ENCODE results near the gene GCAT.

The GCAT gene

DNA sequence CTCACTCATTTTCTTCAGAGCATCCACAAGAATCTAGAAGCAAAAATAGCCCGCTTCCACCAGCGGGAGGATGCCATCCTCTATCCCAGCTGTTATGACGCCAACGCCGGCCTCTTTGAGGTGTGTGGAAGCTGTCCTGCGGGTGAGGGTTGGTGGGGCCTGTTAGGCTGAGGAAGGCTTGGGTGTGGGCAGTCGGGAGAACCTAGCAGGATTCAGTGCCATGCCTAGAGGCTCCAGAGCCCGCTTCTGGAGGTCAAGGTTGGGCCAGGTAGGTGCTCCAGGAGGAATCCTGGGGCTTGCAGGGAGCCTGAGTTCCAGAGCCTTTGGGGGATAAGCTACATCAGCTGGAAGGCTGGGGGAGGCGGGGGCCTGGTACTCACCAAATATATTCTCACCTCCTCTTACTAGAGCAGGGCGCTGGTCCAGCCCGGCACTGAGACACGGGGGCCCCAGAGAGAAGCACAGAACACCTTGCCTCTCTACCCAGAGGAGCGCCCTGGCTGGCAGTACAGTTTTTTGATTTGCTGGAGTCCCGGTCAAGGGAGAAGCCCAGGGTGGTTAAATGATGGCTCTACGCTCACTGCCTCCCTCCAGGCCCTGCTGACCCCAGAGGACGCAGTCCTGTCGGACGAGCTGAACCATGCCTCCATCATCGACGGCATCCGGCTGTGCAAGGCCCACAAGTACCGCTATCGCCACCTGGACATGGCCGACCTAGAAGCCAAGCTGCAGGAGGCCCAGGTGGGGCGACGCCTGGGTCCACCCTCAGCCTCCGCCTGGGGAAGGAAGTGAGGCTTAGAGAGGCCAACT, 5.3 kb downstream of the GCAT start:
- TF ChIP-seq, protein P1, sequence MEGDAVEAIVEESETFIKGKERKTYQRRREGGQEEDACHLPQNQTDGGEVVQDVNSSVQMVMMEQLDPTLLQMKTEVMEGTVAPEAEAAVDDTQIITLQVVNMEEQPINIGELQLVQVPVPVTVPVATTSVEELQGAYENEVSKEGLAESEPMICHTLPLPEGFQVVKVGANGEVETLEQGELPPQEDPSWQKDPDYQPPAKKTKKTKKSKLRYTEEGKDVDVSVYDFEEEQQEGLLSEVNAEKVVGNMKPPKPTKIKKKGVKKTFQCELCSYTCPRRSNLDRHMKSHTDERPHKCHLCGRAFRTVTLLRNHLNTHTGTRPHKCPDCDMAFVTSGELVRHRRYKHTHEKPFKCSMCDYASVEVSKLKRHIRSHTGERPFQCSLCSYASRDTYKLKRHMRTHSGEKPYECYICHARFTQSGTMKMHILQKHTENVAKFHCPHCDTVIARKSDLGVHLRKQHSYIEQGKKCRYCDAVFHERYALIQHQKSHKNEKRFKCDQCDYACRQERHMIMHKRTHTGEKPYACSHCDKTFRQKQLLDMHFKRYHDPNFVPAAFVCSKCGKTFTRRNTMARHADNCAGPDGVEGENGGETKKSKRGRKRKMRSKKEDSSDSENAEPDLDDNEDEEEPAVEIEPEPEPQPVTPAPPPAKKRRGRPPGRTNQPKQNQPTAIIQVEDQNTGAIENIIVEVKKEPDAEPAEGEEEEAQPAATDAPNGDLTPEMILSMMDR (IDR thresholded peaks at IDR 0.05; ENCODE audit: low read depth, low read length) = no peak

DNA sequence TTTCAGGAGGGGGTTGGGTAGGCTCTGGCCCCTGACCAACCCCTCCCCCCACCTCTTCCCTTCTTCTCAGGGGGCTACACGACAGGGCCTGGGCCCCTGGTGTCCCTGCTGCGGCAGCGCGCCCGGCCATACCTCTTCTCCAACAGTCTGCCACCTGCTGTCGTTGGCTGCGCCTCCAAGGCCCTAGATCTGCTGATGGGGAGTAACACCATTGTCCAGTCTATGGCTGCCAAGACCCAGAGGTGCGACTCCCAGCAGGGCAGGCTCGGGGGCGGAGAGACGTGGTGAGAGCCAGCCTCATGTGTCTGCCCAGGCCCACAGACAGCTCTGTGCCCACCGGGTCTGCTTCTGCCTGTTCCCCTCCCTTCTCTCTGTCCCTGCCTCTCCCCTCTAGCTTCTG, 7.9 kb downstream of the GCAT start:
- TF ChIP-seq, protein P1 (IDR thresholded peaks at IDR 0.05; ENCODE audit: low read depth, low read length) = no peak
- no peak overlapping the region for H3K4me3 ChIP-seq (ENCODE audit: low read depth, low read length)

More for the DNA sequence above, 5.3 kb downstream of the GCAT start:
- H3K4me3 ChIP-seq (ENCODE audit: low read depth, low read length) = no peak overlapping the region

DNA sequence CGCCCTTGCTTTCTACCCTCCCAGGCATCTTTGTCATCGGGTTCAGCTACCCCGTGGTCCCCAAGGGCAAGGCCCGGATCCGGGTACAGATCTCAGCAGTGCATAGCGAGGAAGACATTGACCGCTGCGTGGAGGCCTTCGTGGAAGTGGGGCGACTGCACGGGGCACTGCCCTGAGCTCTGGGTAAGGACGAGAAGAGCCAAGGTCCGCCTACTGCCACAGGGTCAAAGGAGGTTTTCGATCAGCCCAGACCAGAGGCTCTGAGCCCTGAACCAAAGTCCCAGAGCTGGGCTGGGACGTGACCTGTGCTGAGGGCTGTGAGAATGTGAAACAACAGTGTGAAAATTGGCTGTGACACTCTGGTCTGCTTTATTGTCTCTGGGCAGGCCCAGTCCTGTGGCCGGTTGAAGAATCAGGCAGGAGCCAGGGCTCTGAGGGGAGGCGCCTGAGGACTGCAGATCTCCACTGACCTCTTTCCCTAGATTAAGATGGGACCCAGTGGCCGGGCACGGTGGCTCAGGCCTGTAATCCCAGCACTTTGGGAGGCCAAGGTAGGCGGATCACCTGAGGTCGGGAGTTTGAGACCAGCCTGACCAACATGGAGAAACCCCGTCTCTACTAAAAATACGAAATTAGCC, 8.9 kb downstream of the GCAT start:
- H3K4me3 ChIP-seq (ENCODE audit: low read depth, low read length) = no peak overlapping the region
- TF ChIP-seq, protein P1 (IDR thresholded peaks at IDR 0.05; ENCODE audit: low read depth, low read length) = no peak

DNA sequence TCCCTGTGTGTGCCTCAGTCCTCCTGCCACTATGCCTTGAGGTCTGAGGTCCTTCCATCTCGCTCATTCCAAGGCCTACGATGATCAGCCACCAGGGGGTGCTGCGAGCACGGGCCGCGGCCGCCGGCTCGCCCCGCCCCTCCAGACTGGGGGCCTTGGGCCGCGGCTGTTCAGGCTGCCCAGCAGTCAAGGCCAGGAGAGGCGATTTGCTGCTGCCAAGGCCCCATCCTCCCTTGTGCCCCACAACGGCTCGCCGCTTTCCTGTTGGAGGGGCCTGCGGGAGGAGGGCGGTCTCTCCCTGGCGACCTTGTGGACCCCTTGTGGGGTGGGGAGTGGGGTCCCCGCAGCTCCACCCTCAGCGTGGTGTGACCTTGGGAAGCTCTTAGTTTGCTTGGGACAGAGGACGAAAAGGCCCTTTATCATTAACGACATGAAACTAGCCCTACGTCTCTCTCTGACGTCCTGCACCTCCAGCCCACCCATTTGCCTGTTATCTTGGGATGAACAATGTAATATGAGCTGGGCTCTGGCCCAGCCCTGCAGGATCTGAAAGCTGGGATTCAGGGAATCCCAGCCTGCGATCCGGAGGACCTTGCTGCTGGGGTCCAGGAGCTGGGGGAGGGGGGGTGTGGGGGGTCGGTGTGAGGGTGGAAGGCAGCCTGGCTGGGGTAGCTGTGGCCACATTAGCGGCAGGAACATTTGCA, 10.1 kb downstream of the GCAT start:
- TF ChIP-seq, protein P1 (IDR thresholded peaks at IDR 0.05; ENCODE audit: low read depth, low read length) = peak; percentile 80
- H3K4me3 ChIP-seq (ENCODE audit: low read depth, low read length) = 0 out of 2 replicates have a peak overlapping the region, but pooled peaks have one; percentile 32

DNA sequence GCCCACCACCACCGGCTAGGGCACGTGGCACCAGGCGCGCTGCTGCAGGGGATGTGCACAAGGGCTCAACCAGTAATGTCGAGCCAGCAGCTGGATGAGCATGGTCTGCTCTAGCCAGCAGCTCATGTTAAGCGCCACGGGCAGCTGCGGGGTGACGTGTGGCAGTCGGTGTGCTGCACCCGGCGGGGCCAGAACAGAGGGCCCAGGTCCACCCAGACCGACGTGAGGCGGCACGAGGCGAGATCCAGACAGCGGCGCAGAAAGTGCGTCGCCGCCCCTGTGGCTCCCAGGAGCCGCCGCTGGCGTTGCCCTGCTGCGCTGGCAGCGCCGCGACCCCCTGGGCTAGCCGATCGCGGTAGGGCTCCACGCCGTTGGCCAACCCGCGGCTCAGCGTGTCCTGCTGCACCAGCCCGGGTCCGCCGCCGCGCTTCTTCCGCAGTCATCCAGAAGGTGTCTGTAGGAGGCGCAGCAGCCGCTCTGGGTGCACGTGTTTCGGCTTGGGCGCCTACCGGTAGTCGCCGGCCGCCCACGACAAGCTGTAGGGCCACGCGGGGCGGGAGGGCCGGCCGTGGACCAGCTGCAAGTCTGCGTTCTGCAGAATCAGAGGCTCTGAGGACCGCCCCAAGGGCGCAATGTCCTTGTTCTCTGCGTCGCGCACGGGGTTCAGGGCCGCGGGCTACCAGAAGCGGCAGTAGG, 10.8 kb downstream of the GCAT start:
- no peak overlapping the region for H3K4me3 ChIP-seq (ENCODE audit: low read depth, low read length)
- TF ChIP-seq, protein P1 (IDR thresholded peaks at IDR 0.05; ENCODE audit: low read depth, low read length) = no peak

DNA sequence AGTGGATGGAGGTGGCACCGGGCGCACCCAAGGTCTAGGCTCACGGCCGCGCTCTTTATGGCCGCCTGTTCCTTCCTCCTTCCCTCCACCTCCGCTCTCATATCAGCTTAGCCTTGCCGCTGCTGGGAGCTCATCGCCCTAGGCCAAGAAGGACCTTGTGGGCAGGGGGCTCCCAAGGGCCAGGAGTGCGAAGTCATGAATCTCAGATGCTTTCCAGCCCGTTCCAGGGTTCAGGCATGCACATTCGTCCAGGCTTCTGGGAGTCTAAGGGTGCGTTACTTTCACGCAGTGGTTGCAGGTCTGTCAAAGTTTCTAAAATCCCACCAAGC, 11.3 kb downstream of the GCAT start:
- TF ChIP-seq, protein P1 (IDR thresholded peaks at IDR 0.05; ENCODE audit: low read depth, low read length) = no peak
- no peak overlapping the region for H3K4me3 ChIP-seq (ENCODE audit: low read depth, low read length)

Data from WI38 (cell line).